Left ventricle myocardium inferior (tissue), 1 donor: ENCODE results near the gene SETD7. TPM values are rescaled to one million over a fixed set of nuclear protein-coding genes. Genes with fewer than 3 reads are reported as not detected.

Experiments used
- DNase-seq: peaks from one replicate; pipeline ENCODE4 v3.0.0-alpha.2; 2020
- H3K27ac ChIP-seq: fragments of 200-600 bp; replicated peaks from 2 replicates; pipeline ENCODE4 v1.8.0; 2021
- H3K27me3 ChIP-seq: fragments of 200-600 bp; 2 replicates; pipeline ENCODE4 v1.8.0; 2021; ENCODE audit warnings: low read depth
- H3K36me3 ChIP-seq: fragments of 200-600 bp; 2 replicates; pipeline ENCODE4 v1.8.0; 2021
- H3K4me1 ChIP-seq: fragments of 200-600 bp; 2 replicates; pipeline ENCODE4 v1.8.0; 2021
- H3K4me3 ChIP-seq: fragments of 200-600 bp; 2 replicates; pipeline ENCODE4 v1.8.0; 2021; ENCODE audit warnings: mild to moderate bottlenecking, moderate library complexity
- H3K9me3 ChIP-seq: fragments of 200-600 bp; replicated peaks from 2 replicates; pipeline ENCODE4 v1.8.0; 2021
- CTCF ChIP-seq: fragments of 200-600 bp; IDR thresholded peaks from 2 replicates; pipeline ENCODE4 v1.8.0; 2021; ENCODE audit warnings: antibody characterized with exemption, mild to moderate bottlenecking, borderline replicate concordance
- intact Hi-C: fragments of 100-400 bp; cut with micrococcal nuclease; formaldehyde crosslinking; loops from one replicate; pipeline ENCODE4 v1.11.0; 2022
- total RNA-seq: library from RNA; stranded (reverse); fragmentation: NEBNext Ultra II Directional; extraction: Animal tissue kit (Norgen Biotek cat#: 25700); gene quantifications from one replicate; pipeline ENCODE4 v1.2.1, GENCODE V29; 2021
- donor health status: DM: no; HTN: yes; CAD: no; lungs with severe emphysema.

The SETD7 gene
- total RNA-seq, 1 donor from 2014 or later: 50.7 TPM

- no peaks in the 10 kb centered on the region for H3K27me3 ChIP-seq
- intact Hi-C loops: loop anchor here (5.0 kb wide), 1 partner anchor 53 kb away; no protein-coding TSS in a partner anchor
- no peak overlapping the region for H3K27ac ChIP-seq
- H3K36me3 ChIP-seq: no peaks in the 10 kb centered on the region
- no peak for DNase-seq
- TF ChIP-seq CTCF: no peak
- no peaks in the 10 kb centered on the region for H3K9me3 ChIP-seq
- no peak overlapping the region for H3K4me3 ChIP-seq
- peaks cover 6% of the 10 kb centered on the region for H3K4me1 ChIP-seq
These were observed 43.8 kb upstream of the SETD7 start for GRCh38 chr4:139599594-139600374.

- no peak for DNase-seq
- no peaks in the 10 kb centered on the region for H3K9me3 ChIP-seq
- no peak overlapping the region for H3K27ac ChIP-seq
- H3K4me3 ChIP-seq: no peak overlapping the region
- H3K4me1 ChIP-seq: peaks cover 6% of the 10 kb centered on the region
- no peaks in the 10 kb centered on the region for H3K36me3 ChIP-seq
- no peak for TF ChIP-seq CTCF
- intact Hi-C loops: no loop called here
- no peaks in the 10 kb centered on the region for H3K27me3 ChIP-seq
These were observed 43.1 kb upstream of the SETD7 start for GRCh38 chr4:139599076-139599475.

- Histone ChIP-seq H3K36me3 (no peaks in the 10 kb centered on the region), H3K4me1 (peaks cover 9% of the 10 kb centered on the region), H3K4me3 (no peak overlapping the region), H3K27me3 (no peaks in the 10 kb centered on the region), H3K27ac (peak overlapping the region; percentile 39), H3K9me3 (no peaks in the 10 kb centered on the region)
- no peak for TF ChIP-seq CTCF
- DNase-seq: no peak
- intact Hi-C loops: no loop called here
These were observed 40.8 kb upstream of the SETD7 start for GRCh38 chr4:139596684-139597279.

GRCh38 chr4:139596034-139596683 lies 40.1 kb upstream of the SETD7 start:
- Histone ChIP-seq H3K4me3 (no peak overlapping the region), H3K27ac (peak overlapping the region; percentile 39)
- DNase-seq: no peak

More at GRCh38 chr4:139596034-139596683, 40.1 kb upstream of the SETD7 start:
- Histone ChIP-seq H3K36me3 (no peaks in the 10 kb centered on the region), H3K4me1 (peaks cover 9% of the 10 kb centered on the region), H3K27me3 (no peaks in the 10 kb centered on the region), H3K9me3 (no peaks in the 10 kb centered on the region)
- TF ChIP-seq CTCF: no peak
- intact Hi-C loops: no loop called here
